Lower leg skin (tissue), 4 donors: Measurements from ENCODE around the gene COMMD7. TPM values are rescaled to one million over a fixed set of nuclear protein-coding genes. Genes with fewer than 3 reads are reported as not detected.
A peak's percentile ranks its signal among the peaks of the same experiment; 100 is the strongest.

Source experiments
- DNase-seq, 2 donors: peaks; one replicate each; pipeline ENCODE4 v3.0.0-alpha.2; 2019; ENCODE audit warnings: low spot score in 2 of 2
- H3K4me3 ChIP-seq: fragments of 200-600 bp; sonication (generic); 2 replicates; pipeline ENCODE4 v1.5.1; 2017; ENCODE audit warnings: mild to moderate bottlenecking, low read depth; ENCODE audit not compliant: poor library complexity, severe bottlenecking
- POLR2A ChIP-seq, 2 donors: fragments of 450-650 bp; IDR thresholded peaks; one replicate each; pipeline ENCODE4 v1.6.1; 2016 to 2017; ENCODE audit warnings: antibody characterized with exemption in 2 of 2, mild to moderate bottlenecking in 1 of 2, moderate library complexity in 1 of 2
- WGBS, 2 donors: methylation state at CpG; one replicate each; pipeline ENCODE4 v1.1.5; 2018; 5-methylcytosine and 5-hydroxymethylcytosine counted together
- intact Hi-C: fragments of 100-400 bp; cut with DNase I; formaldehyde crosslinking; loops from one replicate; pipeline ENCODE4 v1.15.0; 2023; ENCODE audit warnings: low total_unique reads
- total RNA-seq, 4 donors: library from RNA; depleted of rRNA; stranded (reverse); fragments of >200 nt; gene quantifications; one replicate each; pipeline ENCODE4 v1.1.0, GENCODE V29; 2016
- TF ChIP-seq, protein P1 (sequence below), 3 donors: fragments of 450-650 bp; IDR thresholded peaks; one replicate each; pipeline ENCODE4 v1.5.1; 2016; ENCODE audit warnings: antibody characterized with exemption in 3 of 3, mild to moderate bottlenecking in 3 of 3, moderate library complexity in 2 of 3

COMMD7 gene
- total RNA-seq, 4 donors from 2014 or later = 16.9 to 21.0 (median 18.7) TPM

GRCh38 chr20:32761831-32762753, 18.8 kb upstream of the COMMD7 start, which contains the start of gene DNMT3B:
DNMT3B (plus strand) TSS chr20:32762385; CDS start chr20:32780324, 17,939 bp downstream.
- 1% methylated on average over 15 to 21 of the region's 92 CpGs for WGBS, 2 donors
- peak within 1 kb of the TSS; percentile 73 for H3K4me3 ChIP-seq
- intact Hi-C loops = no loop called here
- TF ChIP-seq POLR2A (IDR thresholded peaks at IDR 0.05) = no peak
- TF ChIP-seq, protein P1, sequence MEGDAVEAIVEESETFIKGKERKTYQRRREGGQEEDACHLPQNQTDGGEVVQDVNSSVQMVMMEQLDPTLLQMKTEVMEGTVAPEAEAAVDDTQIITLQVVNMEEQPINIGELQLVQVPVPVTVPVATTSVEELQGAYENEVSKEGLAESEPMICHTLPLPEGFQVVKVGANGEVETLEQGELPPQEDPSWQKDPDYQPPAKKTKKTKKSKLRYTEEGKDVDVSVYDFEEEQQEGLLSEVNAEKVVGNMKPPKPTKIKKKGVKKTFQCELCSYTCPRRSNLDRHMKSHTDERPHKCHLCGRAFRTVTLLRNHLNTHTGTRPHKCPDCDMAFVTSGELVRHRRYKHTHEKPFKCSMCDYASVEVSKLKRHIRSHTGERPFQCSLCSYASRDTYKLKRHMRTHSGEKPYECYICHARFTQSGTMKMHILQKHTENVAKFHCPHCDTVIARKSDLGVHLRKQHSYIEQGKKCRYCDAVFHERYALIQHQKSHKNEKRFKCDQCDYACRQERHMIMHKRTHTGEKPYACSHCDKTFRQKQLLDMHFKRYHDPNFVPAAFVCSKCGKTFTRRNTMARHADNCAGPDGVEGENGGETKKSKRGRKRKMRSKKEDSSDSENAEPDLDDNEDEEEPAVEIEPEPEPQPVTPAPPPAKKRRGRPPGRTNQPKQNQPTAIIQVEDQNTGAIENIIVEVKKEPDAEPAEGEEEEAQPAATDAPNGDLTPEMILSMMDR (IDR thresholded peaks at IDR 0.05) = no peak
- peak; percentile 44 to 93 for DNase-seq

GRCh38 chr20:32761417-32761830, 18.2 kb upstream of the COMMD7 start:
- 42 to 47% methylated on average over 6 of the region's 6 CpGs for WGBS, 2 donors
- TF ChIP-seq, protein P1 (IDR thresholded peaks at IDR 0.05) = no peak
- TF ChIP-seq POLR2A (IDR thresholded peaks at IDR 0.05) = no peak
- no peak for DNase-seq
- no peak overlapping the region for H3K4me3 ChIP-seq
- intact Hi-C loops = no loop called here

- no peak overlapping the region for H3K4me3 ChIP-seq
- no peak for TF ChIP-seq POLR2A (IDR thresholded peaks at IDR 0.05)
- TF ChIP-seq, protein P1 (IDR thresholded peaks at IDR 0.05) = no peak
- intact Hi-C loops = no loop called here
- WGBS, 2 donors = 58 to 69% methylated on average over 5 of the region's 5 CpGs
- no peak for DNase-seq
Measured at GRCh38 chr20:32756156-32756555, 12.9 kb upstream of the COMMD7 start.

- TF ChIP-seq POLR2A (IDR thresholded peaks at IDR 0.05) = no peak
- TF ChIP-seq, protein P1 (IDR thresholded peaks at IDR 0.05) = no peak
- 75 to 81% methylated on average over 4 of the region's 4 CpGs for WGBS, 2 donors
- intact Hi-C loops = no loop called here
- DNase-seq = no peak
- H3K4me3 ChIP-seq = no peak overlapping the region
Measured at GRCh38 chr20:32753731-32754130, 10.5 kb upstream of the COMMD7 start.

GRCh38 chr20:32752458-32753250, 9.4 kb upstream of the COMMD7 start:
- WGBS, 2 donors = 69% methylated on average over 10 of the region's 10 CpGs
- TF ChIP-seq, protein P1 (IDR thresholded peaks at IDR 0.05) = no peak
- TF ChIP-seq POLR2A (IDR thresholded peaks at IDR 0.05) = no peak
- no peak for DNase-seq
- intact Hi-C loops = no loop called here
- no peak overlapping the region for H3K4me3 ChIP-seq
